Right kidney (tissue), 1 donor: ENCODE results near the gene FREM1.

Experiments used
- DNase-seq: peaks from one replicate; pipeline ENCODE4 v3.0.0-alpha.2; 2016

Gene FREM1

DNA sequence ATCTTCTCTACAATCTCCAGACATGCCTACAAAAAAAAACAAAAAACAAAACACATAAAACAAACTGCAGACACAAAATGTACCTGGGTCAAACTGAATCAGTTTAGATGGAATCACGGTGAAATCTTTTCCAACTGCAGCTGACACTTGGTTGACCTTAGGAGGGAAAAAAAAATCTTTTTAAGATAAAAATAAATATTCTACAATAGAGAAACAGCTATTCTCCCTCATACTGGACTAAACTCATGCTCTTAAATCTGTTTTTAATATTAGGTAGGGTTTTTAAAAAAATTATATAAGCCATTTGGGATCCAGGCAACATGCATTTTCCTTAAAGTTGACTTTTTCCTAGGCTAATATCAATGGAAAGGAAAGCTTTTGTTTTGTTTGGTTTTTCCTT lies 153.9 kb downstream of the FREM1 start:
- DNase-seq: no peak

DNA sequence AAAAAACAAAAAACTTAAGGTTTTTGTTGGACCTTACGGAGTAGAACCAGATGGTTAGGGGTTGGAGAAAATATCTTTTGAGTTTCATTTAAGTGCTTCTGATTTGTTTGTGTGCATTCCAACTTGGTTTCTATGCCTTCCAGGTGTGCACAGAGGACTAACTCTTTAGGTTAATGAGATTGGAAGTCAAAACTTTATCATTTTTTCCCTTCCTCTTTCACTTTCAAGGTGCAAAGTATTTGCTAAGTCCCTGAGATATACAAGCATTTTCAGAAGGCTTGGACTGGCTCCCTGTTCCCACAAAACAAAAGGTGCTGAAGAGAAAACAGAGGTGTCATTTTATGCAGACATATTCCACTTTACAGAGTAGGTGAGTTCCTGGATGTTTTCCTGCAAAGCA lies 157.4 kb downstream of the FREM1 start:
- no peak for DNase-seq

DNA sequence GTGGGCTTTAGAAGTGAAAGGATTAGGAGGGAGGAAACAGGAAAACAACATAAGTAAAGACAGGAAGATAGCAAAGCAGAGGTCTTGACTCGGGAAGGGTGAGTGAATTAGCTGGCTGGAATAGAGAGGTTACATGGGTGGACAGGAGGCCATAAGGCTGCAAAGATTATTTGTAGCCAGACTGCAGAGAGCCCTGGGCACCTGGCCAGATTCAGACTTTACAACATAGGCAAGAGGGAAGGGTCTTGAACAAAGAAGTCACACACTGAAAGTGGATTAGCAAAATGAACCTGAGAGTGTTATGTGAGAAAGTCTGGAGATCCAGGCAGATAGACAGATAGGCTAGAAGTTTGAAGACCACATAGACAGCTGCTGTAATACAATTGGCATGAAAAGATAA lies 158.0 kb downstream of the FREM1 start:
- DNase-seq: no peak

DNA sequence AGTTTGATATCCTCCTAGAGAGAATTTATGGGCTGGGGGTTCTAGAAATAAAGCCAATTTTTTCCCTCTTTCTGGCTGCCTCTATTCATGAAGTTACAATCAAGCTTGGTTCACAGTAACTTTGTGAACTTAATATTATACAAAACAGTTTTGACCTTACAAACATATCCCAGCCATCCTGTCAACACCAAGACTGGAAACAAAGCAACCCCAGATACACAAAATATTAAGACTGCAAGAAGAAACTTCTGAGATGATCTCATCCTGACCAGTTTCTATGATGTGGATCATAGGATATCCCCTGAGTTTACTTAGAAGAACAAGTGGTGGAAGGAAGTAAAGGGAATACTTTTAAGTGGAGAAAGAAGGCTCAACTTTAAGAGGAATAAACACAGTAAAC lies 159.4 kb downstream of the FREM1 start:
- DNase-seq: no peak

DNA sequence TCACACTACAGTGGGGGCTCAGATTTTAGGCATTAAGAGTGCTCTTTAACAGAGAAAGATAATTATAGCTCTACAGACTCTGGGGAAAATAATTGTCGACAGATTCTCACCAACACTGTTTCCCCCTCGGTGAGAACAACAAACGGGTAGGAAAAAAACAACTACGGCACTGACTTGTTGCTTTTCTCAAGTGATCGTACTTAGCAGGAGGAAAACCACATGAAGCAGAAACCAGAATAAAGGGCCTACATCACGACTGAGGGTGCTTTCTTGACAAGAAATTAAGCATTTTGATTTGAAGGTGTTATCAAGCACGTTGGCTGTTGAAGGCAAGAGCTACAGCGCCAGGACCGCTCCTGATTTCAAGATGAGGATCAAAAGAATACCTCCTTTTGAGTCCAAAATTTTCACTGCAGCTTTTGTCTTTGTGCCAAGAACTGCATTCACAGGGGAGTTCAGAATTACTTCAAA lies 160.5 kb downstream of the FREM1 start:
- no peak for DNase-seq

DNA sequence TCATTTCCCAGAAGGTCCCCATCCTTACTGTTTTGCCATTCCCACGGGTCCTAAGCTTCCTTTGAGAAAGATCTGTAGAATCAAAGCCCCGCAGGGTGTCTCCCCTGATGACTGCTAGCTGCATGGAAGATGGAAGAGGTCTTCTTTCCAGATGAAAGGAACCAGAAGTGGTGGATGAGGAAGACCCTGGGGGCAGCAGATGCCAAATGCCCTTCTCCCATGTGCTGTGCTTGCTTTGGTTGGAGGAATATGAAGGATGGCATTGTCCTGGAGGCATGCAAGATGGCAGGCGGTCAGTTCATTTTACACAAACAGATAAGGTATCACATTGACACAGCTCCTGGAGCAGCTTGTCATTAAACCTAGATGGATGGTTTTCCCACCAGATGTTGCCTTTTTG lies 161.9 kb downstream of the FREM1 start:
- no peak for DNase-seq

DNA sequence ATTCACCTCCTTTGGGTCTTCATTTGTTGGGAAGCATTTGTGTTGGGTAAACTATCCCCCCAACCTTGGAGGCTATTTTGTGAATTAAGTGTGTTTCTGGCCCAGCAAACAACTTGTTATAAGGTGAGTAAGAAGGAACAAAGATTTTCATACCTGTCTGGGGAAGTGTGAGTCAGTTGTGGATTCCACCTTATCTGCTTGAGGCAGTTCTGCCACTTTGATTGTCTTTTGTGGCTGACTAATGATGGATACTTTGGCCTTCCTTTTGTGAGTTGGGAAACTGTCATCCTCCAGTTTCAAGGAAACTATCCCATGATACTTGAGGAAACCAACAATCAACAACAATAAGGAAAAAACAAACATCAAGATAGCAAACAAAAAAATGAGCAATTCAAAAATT lies 163.1 kb downstream of the FREM1 start:
- no peak for DNase-seq

DNA sequence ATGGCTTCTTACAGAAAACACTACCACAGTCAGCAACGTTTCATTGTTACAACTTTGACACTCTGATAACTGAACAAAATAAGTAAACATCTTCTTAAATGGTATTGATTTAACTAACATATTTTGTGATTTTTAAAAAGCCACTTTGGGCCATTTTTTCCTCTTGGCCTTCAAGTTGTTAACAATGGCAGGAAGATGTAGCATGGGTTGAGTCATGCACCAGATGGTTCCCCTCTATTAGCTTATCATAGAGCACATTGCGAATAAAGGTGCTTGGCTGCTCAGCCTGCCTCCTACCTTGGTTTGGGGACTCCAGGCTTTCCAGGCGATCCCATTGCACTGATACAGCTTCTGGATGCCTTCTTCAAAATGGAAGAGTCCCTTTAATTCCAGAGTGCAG lies 163.6 kb downstream of the FREM1 start:
- no peak for DNase-seq

DNA sequence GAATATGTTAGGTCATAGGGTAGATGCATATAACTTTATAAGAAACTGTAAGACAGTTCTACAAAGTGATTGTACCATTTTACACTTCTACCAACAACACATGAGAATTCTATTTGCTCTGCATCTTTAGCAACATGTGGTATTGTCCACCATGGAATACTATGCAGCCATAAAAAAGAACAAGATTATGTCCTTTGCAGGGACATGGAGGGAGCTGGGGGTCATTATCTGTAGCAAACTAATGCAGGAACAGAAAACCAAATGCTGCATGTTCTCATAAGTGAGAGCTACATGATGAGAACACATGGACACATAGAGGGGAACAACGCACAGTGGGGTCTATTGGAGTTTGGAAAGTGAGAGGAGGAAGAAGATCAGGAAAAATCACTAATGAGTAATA lies 165.5 kb downstream of the FREM1 start:
- no peak for DNase-seq

DNA sequence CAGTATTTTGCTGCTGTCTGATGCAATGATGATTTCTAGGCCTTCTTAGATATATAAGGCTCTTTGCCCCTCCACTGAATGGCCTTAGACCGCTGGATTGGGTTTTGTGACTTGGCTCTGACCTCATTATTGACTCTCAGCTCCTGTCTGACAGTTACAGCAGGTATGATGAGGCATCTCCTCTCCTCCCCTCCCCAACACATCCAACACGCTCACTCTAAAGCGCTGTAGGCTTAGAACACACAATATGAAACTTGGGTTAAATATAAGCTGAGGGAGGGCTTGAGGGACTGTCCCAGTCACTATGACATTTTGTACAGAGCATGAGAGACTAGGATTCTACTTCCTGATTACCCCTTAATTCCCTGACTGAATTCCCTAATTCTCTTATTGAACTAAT lies 168.9 kb downstream of the FREM1 start:
- DNase-seq: no peak

DNA sequence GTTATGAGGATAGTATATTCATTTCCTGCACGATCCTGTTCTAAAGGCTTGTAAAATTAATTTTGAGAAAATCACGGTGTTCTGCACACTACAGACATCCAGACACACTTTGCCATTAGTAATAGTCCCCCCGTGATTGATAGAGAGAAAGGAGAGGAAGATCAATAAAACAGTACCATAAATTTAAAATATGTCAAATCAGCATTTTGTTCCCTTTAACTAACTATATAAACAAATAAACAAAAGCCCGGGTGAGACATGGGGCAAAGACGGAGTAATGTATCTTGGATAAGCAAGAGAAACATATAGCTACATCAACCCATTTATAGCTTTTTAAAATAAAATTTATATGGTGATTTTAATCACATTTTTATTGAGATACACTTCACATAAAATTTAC lies 177.1 kb downstream of the FREM1 start:
- no peak for DNase-seq

DNA sequence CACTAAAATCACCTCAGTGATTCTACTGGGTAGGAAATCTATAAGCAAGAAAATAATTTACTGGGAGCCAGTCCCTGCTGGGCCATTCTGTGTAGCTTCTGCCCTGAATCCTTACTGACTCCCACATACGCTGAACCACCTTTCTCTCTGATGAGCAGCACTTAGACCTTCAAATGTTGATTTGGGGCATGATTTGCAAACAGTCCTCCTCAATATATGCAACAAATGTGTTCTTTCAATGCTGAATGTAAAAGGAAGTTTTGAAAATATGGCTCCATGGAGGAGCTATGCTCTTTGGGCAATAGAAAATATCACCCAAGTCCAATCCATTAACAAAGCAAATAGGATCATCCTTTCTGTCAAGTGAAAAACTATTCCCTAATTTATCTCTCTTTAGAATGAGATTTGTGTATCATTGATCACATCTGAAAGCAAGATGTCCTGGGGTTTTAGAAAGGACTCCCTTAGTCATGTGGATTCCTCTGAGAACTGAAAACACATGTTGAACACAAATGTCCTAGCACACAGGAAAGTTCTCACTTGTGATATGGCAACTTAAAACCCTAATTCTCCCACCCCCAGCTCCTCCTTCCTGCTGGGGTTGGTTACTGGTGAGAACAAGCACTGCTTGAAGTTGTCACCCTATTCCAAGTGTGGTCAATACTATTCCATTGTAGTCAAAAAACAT lies 178.8 kb downstream of the FREM1 start:
- DNase-seq: no peak

DNA sequence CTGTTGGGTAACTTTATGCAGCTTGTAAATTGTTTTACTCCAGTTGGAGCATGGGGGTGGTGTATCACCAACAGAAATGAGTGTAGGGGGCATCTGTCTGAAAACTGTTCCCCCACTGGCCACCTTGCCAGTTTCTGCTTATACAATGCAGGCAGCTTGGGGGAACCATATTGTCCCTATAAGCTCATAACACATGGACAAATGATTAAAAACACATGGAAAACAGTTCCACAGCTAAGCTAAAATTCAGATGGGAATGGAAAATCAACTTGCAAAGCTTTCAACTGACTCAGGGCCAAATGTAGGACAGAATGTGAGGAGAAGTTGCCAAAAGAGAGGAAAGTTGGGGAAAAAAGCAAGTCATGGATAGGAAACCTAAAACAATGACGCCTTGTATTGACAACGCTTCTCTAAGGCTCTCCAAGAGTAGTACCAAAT lies 179.7 kb downstream of the FREM1 start:
- DNase-seq: no peak

DNA sequence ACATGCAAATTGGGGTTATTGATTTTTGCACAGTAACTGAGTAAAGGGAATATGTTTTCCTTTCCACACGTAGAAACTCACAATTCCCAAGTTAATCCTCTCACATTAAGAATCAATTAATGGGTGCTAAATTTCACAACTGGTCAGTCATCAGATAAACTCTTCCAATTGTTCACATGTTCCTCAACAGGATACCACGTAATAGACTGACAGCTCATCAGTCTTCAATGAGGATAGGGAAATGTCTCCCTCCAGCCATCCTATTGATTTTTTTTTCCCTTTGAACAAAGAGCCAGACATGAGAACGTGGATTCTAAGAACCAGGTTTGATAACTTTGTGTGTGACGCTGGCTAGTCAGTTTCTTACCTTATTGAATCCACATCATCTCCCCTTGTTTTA lies 186.9 kb downstream of the FREM1 start:
- no peak for DNase-seq

DNA sequence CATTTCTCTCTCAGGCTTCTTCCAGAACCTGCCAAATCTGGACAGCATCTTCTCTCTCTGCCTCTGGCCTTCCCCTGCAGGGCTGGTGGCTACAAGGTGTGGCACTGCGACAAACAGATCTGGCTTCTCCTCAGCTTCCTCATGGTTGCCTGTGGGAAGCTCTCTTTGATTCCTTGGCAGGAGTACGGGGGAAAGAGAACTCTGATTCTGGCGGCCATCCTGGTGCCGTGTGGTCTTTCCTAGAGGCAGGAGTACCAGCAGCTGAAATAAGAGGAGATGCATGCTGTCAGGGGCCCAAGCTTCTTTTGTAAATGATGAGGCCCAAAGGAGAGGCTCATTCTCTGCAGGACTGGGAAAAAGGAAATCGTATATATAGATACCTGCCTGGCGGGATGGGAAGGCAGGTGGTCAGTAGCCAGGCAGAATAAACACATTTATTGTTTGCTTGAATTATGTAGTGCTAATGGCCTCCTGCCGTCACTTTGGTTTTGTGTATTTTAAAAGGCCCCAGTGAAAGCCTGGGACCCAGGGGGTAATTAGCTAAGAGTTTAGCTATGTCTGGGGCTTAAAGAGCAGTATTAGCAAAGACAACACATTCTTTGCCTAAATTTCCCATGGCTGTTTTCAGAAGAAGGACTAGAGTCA lies 187.7 kb downstream of the FREM1 start, which contains the start of gene CER1:
TSS of gene CER1 (minus strand) at position 343 of the 645 bp plus-strand sequence. CDS start at position 282, 61 bp downstream.
- no peak for DNase-seq

DNA sequence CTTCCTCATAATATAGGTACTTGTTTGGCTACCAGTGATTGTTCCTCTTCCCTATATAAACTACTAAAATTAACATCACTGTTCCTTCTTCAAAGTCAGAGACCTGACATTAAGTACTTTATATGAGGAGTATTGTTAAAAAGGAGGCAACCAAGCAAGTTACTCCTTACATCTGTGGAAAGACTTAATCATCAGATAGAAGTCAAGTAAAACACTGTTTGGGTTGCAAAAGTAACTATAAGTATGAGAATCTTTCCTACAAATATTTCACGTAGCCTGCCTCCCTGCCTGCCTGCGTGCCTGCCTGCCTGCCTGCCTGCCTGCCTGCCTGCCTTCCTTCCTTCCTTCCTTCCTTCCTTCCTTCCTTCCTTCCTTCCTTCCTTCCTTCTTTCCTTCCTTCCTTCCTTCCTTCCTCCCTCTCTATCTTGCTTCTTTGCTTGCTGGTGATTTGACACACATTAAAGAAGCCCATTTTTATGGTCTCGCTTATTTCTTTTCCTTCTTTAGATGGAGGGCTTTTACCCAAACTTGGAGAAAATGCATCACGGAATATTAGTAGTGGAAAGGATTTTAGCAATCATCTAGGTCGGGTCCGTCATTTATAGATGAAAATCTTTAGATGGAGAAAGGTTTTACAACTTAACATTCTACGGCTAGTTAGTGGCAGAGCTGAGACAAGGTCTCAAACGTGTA lies 190.9 kb downstream of the FREM1 start:
- no peak for DNase-seq

DNA sequence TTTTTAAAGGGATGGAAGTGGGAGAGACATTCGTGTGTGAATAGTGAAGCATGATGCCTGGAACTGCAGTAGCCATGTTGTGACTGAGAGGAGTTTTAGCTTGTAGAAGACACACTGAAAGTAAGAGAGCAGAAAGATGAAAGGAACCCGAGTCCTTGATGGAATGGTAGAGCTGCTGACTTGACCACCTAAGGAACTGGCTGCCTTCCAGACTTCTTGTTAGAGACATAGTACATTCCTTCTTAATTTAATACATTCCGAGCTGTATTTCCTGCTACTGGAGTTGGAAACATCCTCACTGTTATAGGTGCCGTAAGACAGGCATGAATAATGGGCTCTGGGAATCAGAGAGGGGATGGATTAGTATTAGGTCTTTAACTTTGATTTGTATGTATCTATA lies 195.1 kb downstream of the FREM1 start:
- DNase-seq: no peak

DNA sequence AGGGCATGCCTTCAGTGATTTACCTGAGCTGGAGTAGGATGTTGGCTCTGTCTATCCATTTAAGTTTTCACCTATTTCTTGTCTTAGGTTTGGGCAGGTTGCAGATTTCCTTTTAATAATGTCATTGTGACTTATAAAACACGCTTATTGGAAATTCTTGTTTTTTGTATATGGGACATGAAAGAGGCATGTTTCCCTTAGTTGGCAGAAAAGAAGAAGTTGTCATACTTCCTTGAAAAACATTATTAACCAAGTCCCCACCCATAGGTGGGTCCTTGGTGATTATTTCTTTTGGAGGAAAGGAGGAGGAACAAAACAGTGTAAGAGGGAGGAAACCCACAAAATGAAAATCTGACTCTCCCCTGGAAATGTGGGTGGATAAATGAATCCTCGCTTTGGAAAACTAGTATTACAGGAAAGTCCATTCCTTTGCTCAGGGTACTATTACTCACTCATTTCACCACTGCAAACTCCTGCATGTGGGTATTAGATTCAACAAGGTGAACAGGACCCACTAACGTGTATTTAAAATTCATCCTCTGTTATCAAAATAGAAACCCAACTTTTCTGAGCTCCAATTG lies 197.0 kb downstream of the FREM1 start:
- no peak for DNase-seq

DNA sequence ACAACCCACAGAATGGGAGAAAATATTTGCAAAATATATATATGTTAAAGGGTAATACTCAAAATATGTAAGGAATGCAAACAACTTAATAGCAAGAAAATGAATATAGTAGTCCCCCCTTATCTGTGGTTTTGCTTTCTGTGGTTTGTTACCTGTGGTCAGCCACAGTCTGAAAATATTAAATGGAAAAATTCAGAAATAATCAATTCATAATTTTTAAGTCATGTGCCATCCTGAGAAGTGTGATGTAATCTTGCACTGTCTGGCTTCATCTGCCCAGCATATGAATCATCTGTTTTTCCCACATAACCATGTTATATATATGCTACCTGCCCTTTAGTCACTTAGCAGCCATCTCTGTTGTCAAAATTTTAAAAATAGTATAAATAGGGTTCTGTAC lies 199.4 kb downstream of the FREM1 start:
- no peak for DNase-seq

DNA sequence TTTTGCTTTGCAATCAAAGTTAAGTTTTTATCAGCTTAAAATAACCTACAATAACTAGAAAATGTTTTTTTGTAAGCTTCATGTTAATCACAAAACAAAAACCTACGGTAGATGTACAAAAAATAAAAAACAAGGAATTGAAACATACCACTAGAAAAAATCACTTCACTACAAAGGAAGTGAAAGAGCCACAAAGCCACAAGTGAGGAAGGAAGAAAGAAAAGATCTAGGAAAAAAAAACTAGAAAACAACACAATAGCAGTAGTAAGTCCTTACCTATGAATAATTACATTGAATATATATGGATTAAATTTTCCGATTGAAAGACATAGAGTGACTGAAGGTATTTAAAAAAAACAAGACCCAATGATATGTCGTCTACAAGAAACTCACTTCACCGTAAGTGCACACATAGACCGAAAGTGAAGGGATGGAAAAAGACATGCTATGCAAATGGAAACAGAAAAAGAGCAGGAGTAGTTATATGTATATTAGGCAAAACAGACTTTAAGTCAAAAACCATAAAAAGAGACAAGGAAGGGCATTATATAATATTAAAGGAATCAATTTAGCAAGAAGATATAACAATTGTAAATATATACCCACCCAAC lies 203.6 kb downstream of the FREM1 start:
- no peak for DNase-seq

DNA sequence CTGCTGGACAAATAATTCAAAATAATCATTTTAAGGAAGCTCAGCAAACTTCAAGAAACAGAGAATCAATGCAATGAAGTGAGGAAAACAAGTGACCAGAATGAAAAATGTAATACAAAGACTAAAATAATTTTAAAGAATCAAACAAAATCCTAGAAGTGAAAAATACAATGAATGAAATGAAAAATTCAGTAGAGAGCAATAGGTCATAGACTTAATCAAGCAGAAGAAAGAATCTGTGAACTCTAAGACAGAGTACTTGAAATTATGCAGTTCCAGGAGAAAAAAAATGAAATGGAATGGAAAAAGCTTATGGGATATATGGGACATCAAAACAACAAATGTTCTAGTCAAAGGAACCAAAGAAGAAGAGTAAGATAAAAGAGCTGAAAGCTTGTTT lies 205.1 kb downstream of the FREM1 start:
- no peak for DNase-seq

DNA sequence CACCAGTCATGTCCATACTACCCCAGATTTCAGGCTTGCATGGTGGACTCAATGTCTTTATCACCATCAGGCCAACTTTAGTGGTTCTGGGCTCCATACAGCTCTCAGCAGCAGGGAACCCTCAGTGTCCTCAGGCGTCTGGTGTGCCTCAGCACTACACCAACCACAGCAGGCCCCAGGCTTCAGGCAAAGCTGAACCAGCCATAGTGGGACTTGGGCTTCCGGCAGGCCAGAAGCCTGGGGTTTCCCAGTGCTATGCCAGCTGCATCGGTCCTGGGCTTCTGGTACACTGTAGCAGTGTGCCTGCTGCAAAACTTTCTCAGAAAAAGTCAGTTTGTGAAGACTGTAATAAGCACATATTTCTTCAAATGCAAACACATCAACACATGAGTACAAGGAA lies 205.9 kb downstream of the FREM1 start:
- no peak for DNase-seq

DNA sequence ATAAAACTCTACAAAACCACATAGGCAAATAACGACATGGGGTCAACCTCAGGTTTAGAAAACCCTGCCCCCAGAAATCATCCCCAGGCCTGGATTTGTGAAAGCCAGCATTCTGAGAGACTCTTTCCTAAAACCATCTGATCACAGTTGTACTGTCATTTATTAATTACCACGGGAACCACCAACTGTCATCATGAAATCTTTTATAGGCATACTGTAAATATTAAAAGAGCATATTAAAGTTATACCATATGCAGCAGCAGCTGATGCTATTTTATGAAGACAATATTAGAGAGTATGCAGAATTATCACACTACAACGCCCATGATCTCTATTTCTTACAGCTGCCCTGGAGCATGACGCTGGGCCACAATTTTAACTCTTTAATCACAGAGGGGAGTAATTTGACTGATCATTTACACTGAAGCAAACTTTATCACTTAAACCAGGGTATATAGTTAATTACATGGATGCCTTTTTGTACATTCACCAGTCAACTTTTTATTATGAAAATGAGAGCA lies 208.0 kb downstream of the FREM1 start:
- no peak for DNase-seq
